Measurements from ENCODE around the gene SAMSN1. TPM values are rescaled to one million over a fixed set of nuclear protein-coding genes. Genes with fewer than 3 reads are reported as not detected.

Gene SAMSN1
- total RNA-seq, 1 donor, result under 0.01 TPM

DNA sequence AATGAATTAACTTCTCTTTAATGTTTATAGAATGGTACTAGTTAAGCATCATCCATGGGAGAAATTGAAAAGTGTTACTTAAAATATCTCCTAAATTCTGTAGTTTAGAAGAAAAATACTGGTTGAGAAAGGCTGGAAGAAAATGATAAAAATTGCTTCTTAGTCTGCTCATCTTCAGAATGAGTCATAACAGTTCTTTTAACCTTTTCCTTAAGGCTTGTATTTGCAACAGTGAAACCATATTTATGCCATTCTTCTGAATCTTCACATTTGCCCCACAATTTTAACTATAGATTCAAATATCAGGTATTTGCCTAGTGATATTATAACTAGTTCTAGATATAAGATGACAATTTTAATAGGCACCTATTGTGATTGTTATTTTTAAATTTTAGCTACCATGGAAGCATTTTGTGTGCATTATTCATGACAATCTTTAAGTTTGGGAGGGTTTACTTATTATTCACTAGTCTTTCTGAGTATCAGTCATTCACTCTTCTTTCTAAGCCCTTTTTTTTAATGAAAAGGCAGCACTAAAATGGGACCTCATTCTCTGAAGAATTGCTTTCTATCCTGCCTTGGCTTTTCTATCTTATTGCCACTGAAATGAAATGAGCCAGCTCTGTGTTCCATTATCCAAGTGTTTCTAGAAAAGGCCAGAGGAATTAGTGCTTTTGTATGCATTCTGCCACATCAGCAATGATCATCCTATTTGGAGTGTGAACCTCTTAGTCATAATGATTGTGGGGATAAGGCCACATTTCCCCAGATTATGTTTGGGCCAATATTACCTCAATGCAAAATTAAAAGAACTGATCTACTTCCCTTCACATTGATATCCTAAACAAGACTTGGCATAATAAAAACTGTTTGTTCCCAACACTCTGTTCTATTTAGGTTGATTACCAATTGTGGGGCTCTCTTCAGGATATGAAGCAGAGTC is 58.4 kb downstream of the SAMSN1 start:
- Histone ChIP-seq H2AFZ (ENCODE audit: low read length) (no peak overlapping the region), H3K79me2 (ENCODE audit: insufficient read depth, low read length) (no peaks in the 10 kb centered on the region), H3K4me2 (ENCODE audit: insufficient read depth, low read length) (no peak overlapping the region), H3K36me3 (ENCODE audit: insufficient read depth, low read length) (no peaks in the 10 kb centered on the region), H3K27ac (ENCODE audit: low read depth, low read length) (no peak overlapping the region), H3K4me3 (ENCODE audit: insufficient read depth, low read length) (no peak overlapping the region), H3K4me1 (ENCODE audit: insufficient read depth, low read length) (no peaks in the 10 kb centered on the region), H4K20me1 (ENCODE audit: insufficient read depth, low read length) (no peaks in the 10 kb centered on the region), H3K27me3 (ENCODE audit: insufficient read depth, low read length) (no peaks in the 10 kb centered on the region), H3K9me3 (ENCODE audit: low read depth, low read length) (peaks cover 5% of the 10 kb centered on the region)
- no peak for TF ChIP-seq CTCF (IDR thresholded peaks at IDR 0.05; ENCODE audit: extremely low read depth, low read depth, low read length)
- DNase-seq (ENCODE audit: insufficient read length, low spot score, missing footprints), result no peak

- H2AFZ ChIP-seq (ENCODE audit: low read length), result no peak overlapping the region
- no peak for TF ChIP-seq CTCF (IDR thresholded peaks at IDR 0.05; ENCODE audit: extremely low read depth, low read depth, low read length)
- H4K20me1 ChIP-seq (ENCODE audit: insufficient read depth, low read length), result no peaks in the 10 kb centered on the region
- no peaks in the 10 kb centered on the region for H3K27me3 ChIP-seq (ENCODE audit: insufficient read depth, low read length)
- no peak overlapping the region for H3K27ac ChIP-seq (ENCODE audit: low read depth, low read length)
- no peaks in the 10 kb centered on the region for H3K36me3 ChIP-seq (ENCODE audit: insufficient read depth, low read length)
- H3K4me3 ChIP-seq (ENCODE audit: insufficient read depth, low read length), result no peak overlapping the region
- H3K9me3 ChIP-seq (ENCODE audit: low read depth, low read length), result peaks cover 5% of the 10 kb centered on the region
- no peaks in the 10 kb centered on the region for H3K79me2 ChIP-seq (ENCODE audit: insufficient read depth, low read length)
- no peak overlapping the region for H3K4me2 ChIP-seq (ENCODE audit: insufficient read depth, low read length)
- DNase-seq (ENCODE audit: insufficient read length, low spot score, missing footprints), result no peak
- no peaks in the 10 kb centered on the region for H3K4me1 ChIP-seq (ENCODE audit: insufficient read depth, low read length)
These were observed 59.2 kb downstream of the SAMSN1 start for GRCh38 chr21:14486869-14487268.

DNA sequence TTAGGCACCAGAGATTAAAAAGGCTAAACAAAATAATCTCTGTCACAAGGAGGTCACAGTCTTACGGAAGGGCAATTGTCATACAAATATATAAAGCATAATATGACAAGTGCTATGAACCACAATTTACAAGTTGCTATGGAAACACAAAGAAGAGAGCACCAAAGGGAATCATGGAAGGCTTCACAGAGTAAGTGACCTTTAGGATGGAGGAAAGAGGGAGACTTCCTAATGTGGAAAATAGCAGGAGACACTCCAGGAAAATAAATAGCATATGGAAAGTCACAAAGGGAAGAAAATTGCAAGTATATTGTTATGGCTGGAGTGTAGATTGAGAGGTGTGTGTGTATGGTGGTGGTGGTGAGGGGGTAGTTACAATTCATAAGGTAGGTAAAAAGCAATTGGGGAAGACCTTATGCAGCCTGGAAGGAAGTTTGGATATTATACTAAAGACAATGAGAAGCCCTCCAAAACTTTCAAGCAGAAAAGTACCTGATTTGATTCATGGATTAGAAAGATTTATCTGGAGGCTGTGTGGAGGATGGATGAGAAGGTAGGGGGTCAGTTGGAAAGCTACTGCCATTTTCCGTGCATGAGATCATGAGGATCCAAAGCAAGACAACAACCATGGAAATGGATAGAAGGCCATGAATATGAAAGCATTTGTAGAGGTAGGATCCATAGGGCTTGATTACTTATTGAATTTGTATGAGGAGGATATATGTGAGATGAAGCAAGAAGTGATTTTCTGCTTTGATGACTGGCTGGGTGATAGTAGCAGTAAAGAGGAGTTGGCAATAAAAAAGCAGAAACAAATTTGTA is 61.7 kb downstream of the SAMSN1 start:
- no peak overlapping the region for H3K27ac ChIP-seq (ENCODE audit: low read depth, low read length)
- no peaks in the 10 kb centered on the region for H3K4me1 ChIP-seq (ENCODE audit: insufficient read depth, low read length)
- H3K4me2 ChIP-seq (ENCODE audit: insufficient read depth, low read length), result no peak overlapping the region
- no peak overlapping the region for H3K4me3 ChIP-seq (ENCODE audit: insufficient read depth, low read length)
- TF ChIP-seq CTCF (IDR thresholded peaks at IDR 0.05; ENCODE audit: extremely low read depth, low read depth, low read length), result no peak
- no peaks in the 10 kb centered on the region for H3K79me2 ChIP-seq (ENCODE audit: insufficient read depth, low read length)
- no peak for DNase-seq (ENCODE audit: insufficient read length, low spot score, missing footprints)
- H3K27me3 ChIP-seq (ENCODE audit: insufficient read depth, low read length), result no peaks in the 10 kb centered on the region
- peaks cover 5% of the 10 kb centered on the region for H3K9me3 ChIP-seq (ENCODE audit: low read depth, low read length)
- H3K36me3 ChIP-seq (ENCODE audit: insufficient read depth, low read length), result no peaks in the 10 kb centered on the region
- no peak overlapping the region for H2AFZ ChIP-seq (ENCODE audit: low read length)
- no peaks in the 10 kb centered on the region for H4K20me1 ChIP-seq (ENCODE audit: insufficient read depth, low read length)

DNA sequence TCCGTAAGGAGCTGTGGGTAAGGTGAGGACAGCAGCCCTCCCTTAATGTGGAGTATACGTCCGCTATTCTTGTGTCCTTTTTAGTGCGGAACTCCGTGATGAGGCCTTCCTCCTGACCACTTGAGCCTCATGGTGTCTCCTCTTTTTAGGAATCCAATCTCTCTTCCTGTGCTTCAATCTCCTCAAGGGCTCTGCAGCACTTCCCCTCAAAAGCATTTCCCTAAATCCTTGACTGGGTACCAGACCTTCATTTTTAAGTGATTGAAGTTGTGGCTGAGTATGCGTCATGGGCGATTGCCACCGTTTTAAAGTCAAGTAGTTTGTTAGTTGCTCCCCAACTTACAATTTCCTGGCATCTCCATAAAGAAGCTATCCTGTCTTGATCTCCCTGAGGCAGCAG is 62.8 kb downstream of the SAMSN1 start:
- no peak for TF ChIP-seq CTCF (IDR thresholded peaks at IDR 0.05; ENCODE audit: extremely low read depth, low read depth, low read length)
- H2AFZ ChIP-seq (ENCODE audit: low read length), result no peak overlapping the region
- no peaks in the 10 kb centered on the region for H3K4me1 ChIP-seq (ENCODE audit: insufficient read depth, low read length)
- peaks cover 5% of the 10 kb centered on the region for H3K9me3 ChIP-seq (ENCODE audit: low read depth, low read length)
- no peak overlapping the region for H3K4me2 ChIP-seq (ENCODE audit: insufficient read depth, low read length)
- no peak overlapping the region for H3K27ac ChIP-seq (ENCODE audit: low read depth, low read length)
- no peaks in the 10 kb centered on the region for H3K27me3 ChIP-seq (ENCODE audit: insufficient read depth, low read length)
- no peaks in the 10 kb centered on the region for H4K20me1 ChIP-seq (ENCODE audit: insufficient read depth, low read length)
- H3K79me2 ChIP-seq (ENCODE audit: insufficient read depth, low read length), result no peaks in the 10 kb centered on the region
- H3K36me3 ChIP-seq (ENCODE audit: insufficient read depth, low read length), result no peaks in the 10 kb centered on the region
- no peak overlapping the region for H3K4me3 ChIP-seq (ENCODE audit: insufficient read depth, low read length)
- DNase-seq (ENCODE audit: insufficient read length, low spot score, missing footprints), result peak; percentile 47

Data from osteoblast (primary cell).